Measurements from ENCODE around the gene JAZF1.

The JAZF1 gene

GRCh38 chr7:27991006-27991528, 189.5 kb downstream of the JAZF1 start:
- no peaks in the 10 kb centered on the region for H3K79me2 ChIP-seq (ENCODE audit: low read length)
- no peak overlapping the region; the same call in 1 of the 2 replicates for H3K4me3 ChIP-seq (ENCODE audit: low read length)
- H2AFZ ChIP-seq (ENCODE audit: low read length): no peak overlapping the region
- no peaks in the 10 kb centered on the region for H3K27me3 ChIP-seq (replicated peaks; ENCODE audit: insufficient read depth, low read length)
- H3F3A ChIP-seq (ENCODE audit: insufficient read depth, low read length): no peaks in the 10 kb centered on the region
- H3K4me1 ChIP-seq (ENCODE audit: low read length): peaks cover 25% of the 10 kb centered on the region
- H3K9ac ChIP-seq (ENCODE audit: low read length): no peak overlapping the region
- H3K4me2 ChIP-seq (ENCODE audit: low read depth, low read length): peak overlapping the region; percentile 45
- H3K9me2 ChIP-seq (replicated peaks; ENCODE audit: insufficient read depth, low read length): no peaks in the 10 kb centered on the region
- TF ChIP-seq EZH2phosphoT487 (IDR thresholded peaks at IDR 0.05; ENCODE audit: low read length) (no peak), EZH2 (optimal IDR thresholded peaks at IDR 0.05; ENCODE audit: low read depth, low read length) (no peak), CTCF (IDR thresholded peaks at IDR 0.05; ENCODE audit: low read length) (no peak)
- H3K27ac ChIP-seq (ENCODE audit: low read length): peak overlapping the region; percentile 35; the same call in 1 of the 2 replicates
- DNase-seq: peak; percentile 35
- no peaks in the 10 kb centered on the region for H3K9me3 ChIP-seq (replicated peaks; ENCODE audit: insufficient read depth, low read length)
- no peaks in the 10 kb centered on the region for H4K20me1 ChIP-seq (ENCODE audit: insufficient read depth, low read length)
- no peaks in the 10 kb centered on the region for H3K36me3 ChIP-seq (replicated peaks; ENCODE audit: insufficient read depth, low read length)

- Histone ChIP-seq H4K20me1 (ENCODE audit: insufficient read depth, low read length) (no peaks in the 10 kb centered on the region), H3K9ac (ENCODE audit: low read length) (no peak overlapping the region), H3K9me3 (replicated peaks; ENCODE audit: insufficient read depth, low read length) (no peaks in the 10 kb centered on the region), H3K9me2 (replicated peaks; ENCODE audit: insufficient read depth, low read length) (no peaks in the 10 kb centered on the region), H3F3A (ENCODE audit: insufficient read depth, low read length) (no peaks in the 10 kb centered on the region), H3K27me3 (replicated peaks; ENCODE audit: insufficient read depth, low read length) (no peaks in the 10 kb centered on the region), H3K4me3 (ENCODE audit: low read length) (no peak overlapping the region), H3K36me3 (replicated peaks; ENCODE audit: insufficient read depth, low read length) (no peaks in the 10 kb centered on the region), H3K4me2 (ENCODE audit: low read depth, low read length) (no peak overlapping the region), H3K79me2 (ENCODE audit: low read length) (no peaks in the 10 kb centered on the region), H3K27ac (ENCODE audit: low read length) (no peak overlapping the region), H3K4me1 (ENCODE audit: low read length) (peaks cover 9% of the 10 kb centered on the region), H2AFZ (ENCODE audit: low read length) (no peak overlapping the region)
- TF ChIP-seq EZH2phosphoT487 (IDR thresholded peaks at IDR 0.05; ENCODE audit: low read length) (no peak), CTCF (IDR thresholded peaks at IDR 0.05; ENCODE audit: low read length) (no peak), EZH2 (optimal IDR thresholded peaks at IDR 0.05; ENCODE audit: low read depth, low read length) (no peak)
- DNase-seq: no peak
These were observed 204.1 kb downstream of the JAZF1 start for GRCh38 chr7:27976531-27976930.

- no peak for TF ChIP-seq EZH2phosphoT487 (IDR thresholded peaks at IDR 0.05; ENCODE audit: low read length)
- TF ChIP-seq CTCF (IDR thresholded peaks at IDR 0.05; ENCODE audit: low read length): no peak
- TF ChIP-seq EZH2 (optimal IDR thresholded peaks at IDR 0.05; ENCODE audit: low read depth, low read length): no peak
- no peaks in the 10 kb centered on the region for H3F3A ChIP-seq (ENCODE audit: insufficient read depth, low read length)
- no peaks in the 10 kb centered on the region for H3K36me3 ChIP-seq (replicated peaks; ENCODE audit: insufficient read depth, low read length)
- H4K20me1 ChIP-seq (ENCODE audit: insufficient read depth, low read length): no peaks in the 10 kb centered on the region
- DNase-seq: no peak
- H3K27me3 ChIP-seq (replicated peaks; ENCODE audit: insufficient read depth, low read length): no peaks in the 10 kb centered on the region
- peaks cover 11% of the 10 kb centered on the region for H3K4me1 ChIP-seq (ENCODE audit: low read length)
- H3K4me2 ChIP-seq (ENCODE audit: low read depth, low read length): no peak overlapping the region
- H3K27ac ChIP-seq (ENCODE audit: low read length): no peak overlapping the region
- no peak overlapping the region for H3K9ac ChIP-seq (ENCODE audit: low read length)
- H3K79me2 ChIP-seq (ENCODE audit: low read length): no peaks in the 10 kb centered on the region
- no peak overlapping the region for H2AFZ ChIP-seq (ENCODE audit: low read length)
- no peak overlapping the region for H3K4me3 ChIP-seq (ENCODE audit: low read length)
- H3K9me2 ChIP-seq (replicated peaks; ENCODE audit: insufficient read depth, low read length): no peaks in the 10 kb centered on the region
- H3K9me3 ChIP-seq (replicated peaks; ENCODE audit: insufficient read depth, low read length): no peaks in the 10 kb centered on the region
These were observed 207.0 kb downstream of the JAZF1 start for GRCh38 chr7:27973625-27974024.

All from MM.1S (cell line).